ENCODE results near the gene CAMTA1. TPM values are rescaled to one million over a fixed set of nuclear protein-coding genes. Genes with fewer than 3 reads are reported as not detected.

CAMTA1 gene
- total RNA-seq, 1 experiment from 2014 or later = 82.2 TPM

DNA sequence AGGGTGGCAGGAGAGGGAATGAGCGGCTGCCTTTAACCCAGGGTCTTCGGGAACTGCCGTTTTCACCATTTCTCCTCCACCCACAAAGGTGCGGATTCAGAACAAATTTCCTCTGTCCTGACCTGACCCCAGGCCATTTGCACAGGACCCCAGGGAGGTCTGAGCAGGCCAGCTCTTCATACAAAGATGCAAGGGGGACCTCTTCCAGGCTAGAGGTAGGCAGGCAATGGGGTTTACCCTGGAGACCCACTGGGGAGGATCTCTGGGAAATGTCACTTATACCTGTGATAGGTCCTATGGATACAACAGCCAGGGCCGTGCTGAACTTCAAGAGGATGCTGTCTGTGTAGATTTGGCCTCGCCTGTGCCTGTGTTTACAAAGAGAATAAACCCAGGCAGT, 896.1 kb downstream of the CAMTA1 start:
- Histone ChIP-seq H3K27ac (ENCODE audit: low read length) (no peak overlapping the region), H3K4me1 (ENCODE audit: control insufficient read depth, insufficient read depth, low read length) (no peaks in the 10 kb centered on the region), H3K4me3 (ENCODE audit: low read depth in 2 of 2, low read length in 2 of 2) (peak overlapping the region in 1 of 2 experiments; percentile 53; a peak in 1 of 4 replicates), H3K27me3 (ENCODE audit: control insufficient read depth, insufficient read depth, low read length) (no peaks in the 10 kb centered on the region), H3K9me3 (ENCODE audit: control insufficient read depth, insufficient read depth, low read depth, low read length) (no peaks in the 10 kb centered on the region), H3K36me3 (ENCODE audit: control insufficient read depth, insufficient read depth, low read length) (no peaks in the 10 kb centered on the region)
- in situ Hi-C loops (cut with HindIII; ENCODE audit: low pct_unique_long_range_greater_than_20kb, low sequenced_read_pairs) (no loop called here), intact Hi-C loops (cut with micrococcal nuclease; ENCODE audit: unreplicated experiment) (no loop called here)
- ATAC-seq (0 out of 2 replicates have a peak, but pooled peaks have one; percentile 27), DNase-seq (ENCODE audit: low read depth, low spot score) (no peak)
- POLR2A ChIA-PET = interaction anchor here (0.6 kb wide), 1 partner anchor 232 kb away, joined by 3 read pairs; no protein-coding TSS in a partner anchor
- TF ChIP-seq SIN3A (IDR thresholded peaks at IDR 0.05; ENCODE audit: borderline replicate concordance, insufficient read depth, low read depth, low read length) = no peak
- no peak for TF ChIP-seq REST (IDR thresholded peaks at IDR 0.05; ENCODE audit: insufficient read depth in 1 of 2, low read depth in 2 of 2, low read length in 1 of 2)
- TF ChIP-seq POLR2AphosphoS5 (IDR thresholded peaks at IDR 0.05; ENCODE audit: low read depth, low read length) = no peak
- TF ChIP-seq, protein P1, sequence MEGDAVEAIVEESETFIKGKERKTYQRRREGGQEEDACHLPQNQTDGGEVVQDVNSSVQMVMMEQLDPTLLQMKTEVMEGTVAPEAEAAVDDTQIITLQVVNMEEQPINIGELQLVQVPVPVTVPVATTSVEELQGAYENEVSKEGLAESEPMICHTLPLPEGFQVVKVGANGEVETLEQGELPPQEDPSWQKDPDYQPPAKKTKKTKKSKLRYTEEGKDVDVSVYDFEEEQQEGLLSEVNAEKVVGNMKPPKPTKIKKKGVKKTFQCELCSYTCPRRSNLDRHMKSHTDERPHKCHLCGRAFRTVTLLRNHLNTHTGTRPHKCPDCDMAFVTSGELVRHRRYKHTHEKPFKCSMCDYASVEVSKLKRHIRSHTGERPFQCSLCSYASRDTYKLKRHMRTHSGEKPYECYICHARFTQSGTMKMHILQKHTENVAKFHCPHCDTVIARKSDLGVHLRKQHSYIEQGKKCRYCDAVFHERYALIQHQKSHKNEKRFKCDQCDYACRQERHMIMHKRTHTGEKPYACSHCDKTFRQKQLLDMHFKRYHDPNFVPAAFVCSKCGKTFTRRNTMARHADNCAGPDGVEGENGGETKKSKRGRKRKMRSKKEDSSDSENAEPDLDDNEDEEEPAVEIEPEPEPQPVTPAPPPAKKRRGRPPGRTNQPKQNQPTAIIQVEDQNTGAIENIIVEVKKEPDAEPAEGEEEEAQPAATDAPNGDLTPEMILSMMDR (IDR thresholded peaks at IDR 0.05) = no peak
- no peak for TF ChIP-seq TCF7L2 (IDR thresholded peaks at IDR 0.05; ENCODE audit: low read depth, low read length)
- BruUV-seq (replicated peaks) = no TSS peak
- CTCF ChIA-PET = no interaction called here

- BruUV-seq (replicated peaks) = no TSS peak
- ChIA-PET POLR2A (no interaction called here), CTCF (no interaction called here)
- no peaks in the 10 kb centered on the region for H3K36me3 ChIP-seq (ENCODE audit: control insufficient read depth, insufficient read depth, low read length)
- no peak for TF ChIP-seq SIN3A (IDR thresholded peaks at IDR 0.05; ENCODE audit: borderline replicate concordance, insufficient read depth, low read depth, low read length)
- TF ChIP-seq, protein P1 (IDR thresholded peaks at IDR 0.05) = no peak
- no peak for TF ChIP-seq REST (IDR thresholded peaks at IDR 0.05; ENCODE audit: insufficient read depth in 1 of 2, low read depth in 2 of 2, low read length in 1 of 2)
- TF ChIP-seq TCF7L2 (IDR thresholded peaks at IDR 0.05; ENCODE audit: low read depth, low read length) = no peak
- no peak for TF ChIP-seq POLR2AphosphoS5 (IDR thresholded peaks at IDR 0.05; ENCODE audit: low read depth, low read length)
- no peak for ATAC-seq
- in situ Hi-C loops (cut with HindIII; ENCODE audit: low pct_unique_long_range_greater_than_20kb, low sequenced_read_pairs) (no loop called here), intact Hi-C loops (cut with micrococcal nuclease; ENCODE audit: unreplicated experiment) (no loop called here)
- no peaks in the 10 kb centered on the region for H3K9me3 ChIP-seq (ENCODE audit: control insufficient read depth, insufficient read depth, low read depth, low read length)
- DNase-seq (ENCODE audit: low read depth, low spot score) = no peak
- no peaks in the 10 kb centered on the region for H3K27me3 ChIP-seq (ENCODE audit: control insufficient read depth, insufficient read depth, low read length)
- no peak overlapping the region for H3K4me3 ChIP-seq (ENCODE audit: low read depth in 2 of 2, low read length in 2 of 2)
- no peak overlapping the region for H3K27ac ChIP-seq (ENCODE audit: low read length)
- no peaks in the 10 kb centered on the region for H3K4me1 ChIP-seq (ENCODE audit: control insufficient read depth, insufficient read depth, low read length)
Measured at GRCh38 chr1:7683521-7683920, 898.3 kb downstream of the CAMTA1 start.
